GM12873 (cell line): ENCODE results near the gene RAB8B.

ENCODE experiments used
- CTCF ChIP-seq: IDR thresholded peaks from 2 replicates; pipeline ENCODE4 v1.5.1; 2012; ENCODE audit warnings: low read depth, mild to moderate bottlenecking, moderate library complexity, low read length, control low read depth; ENCODE audit not compliant: insufficient read depth; ENCODE audit errors: missing control alignments

Gene RAB8B

DNA sequence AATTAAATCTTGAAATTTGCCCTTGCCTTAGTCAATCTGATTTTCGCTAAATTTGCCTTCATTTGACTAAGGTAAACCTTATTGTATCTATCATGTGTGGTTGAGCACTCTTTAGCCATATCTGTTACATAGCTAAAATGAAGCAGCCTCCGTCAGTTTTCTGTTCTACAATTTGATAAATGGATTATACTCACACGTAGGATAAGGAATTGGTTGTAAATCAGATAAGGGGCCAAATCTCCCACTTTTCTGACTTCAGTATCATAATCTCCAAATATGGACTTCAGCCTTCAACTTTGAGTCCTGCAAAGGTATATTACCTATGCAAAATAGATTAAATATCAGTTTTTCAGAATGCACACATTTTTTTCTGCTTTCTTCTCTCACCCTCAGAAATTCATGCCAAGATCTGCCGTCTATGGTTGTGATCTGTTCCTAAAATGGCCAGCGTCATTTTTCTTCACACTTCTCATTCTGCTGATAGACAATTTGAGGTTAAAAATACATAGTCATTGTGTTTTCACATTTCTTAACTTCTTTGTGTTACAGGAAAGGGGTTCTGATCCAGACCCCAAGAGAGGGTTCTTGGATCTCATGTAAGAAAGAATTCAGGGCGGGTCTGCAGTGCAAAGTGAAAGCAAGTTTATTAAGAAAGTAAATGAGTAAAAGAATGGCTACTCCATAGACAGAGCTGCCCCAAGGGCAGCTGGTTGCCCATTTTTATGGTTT is 36.9 kb downstream of the RAB8B start:
- no peak for TF ChIP-seq CTCF

DNA sequence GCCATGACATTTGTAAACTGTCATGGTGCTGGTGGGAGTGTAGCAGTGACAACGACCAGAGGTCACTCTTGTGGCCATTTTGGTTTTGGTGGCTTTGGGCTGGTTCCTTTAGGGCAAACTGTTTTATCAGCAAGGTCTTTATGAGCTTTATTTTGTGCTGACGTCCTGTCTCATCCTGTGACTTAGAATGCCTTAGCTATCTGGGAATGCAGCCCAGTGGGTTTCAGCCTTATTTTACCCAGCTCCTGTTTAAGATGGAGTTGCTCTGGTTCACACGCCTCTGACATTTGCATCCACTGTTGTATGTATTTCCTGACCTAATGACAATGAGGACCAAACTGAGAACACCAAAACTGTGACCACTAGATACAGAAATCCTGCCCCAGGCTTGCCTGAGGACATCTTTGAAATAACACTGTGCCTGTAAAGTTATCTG is 37.6 kb downstream of the RAB8B start:
- TF ChIP-seq CTCF = no peak

- TF ChIP-seq CTCF = no peak
Measured at GRCh38 chr15:63227689-63228088, 38.3 kb downstream of the RAB8B start.

DNA sequence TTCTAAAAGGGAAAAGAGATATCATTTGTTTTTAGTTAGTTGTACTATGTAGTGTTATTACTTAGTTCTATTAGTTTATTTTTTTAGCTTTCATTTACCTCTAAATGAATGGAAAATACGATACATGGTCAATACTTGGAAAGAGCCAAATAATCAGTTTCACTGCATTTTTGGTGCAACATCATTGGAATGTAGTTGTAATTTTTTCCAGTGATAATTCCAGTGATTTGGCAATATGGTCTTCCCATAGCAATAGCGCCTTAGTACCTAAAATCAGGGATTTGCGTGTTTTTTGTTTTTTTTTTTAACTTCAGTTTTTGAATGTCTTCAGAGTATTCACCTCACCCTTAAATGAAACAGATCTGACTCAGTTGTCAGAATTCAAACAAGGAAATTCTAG is 41.8 kb downstream of the RAB8B start:
- TF ChIP-seq CTCF = no peak

- no peak for TF ChIP-seq CTCF
Measured at GRCh38 chr15:63231706-63232105, 42.3 kb downstream of the RAB8B start.

- TF ChIP-seq CTCF = no peak
Measured at GRCh38 chr15:63232405-63232804, 43.0 kb downstream of the RAB8B start.

DNA sequence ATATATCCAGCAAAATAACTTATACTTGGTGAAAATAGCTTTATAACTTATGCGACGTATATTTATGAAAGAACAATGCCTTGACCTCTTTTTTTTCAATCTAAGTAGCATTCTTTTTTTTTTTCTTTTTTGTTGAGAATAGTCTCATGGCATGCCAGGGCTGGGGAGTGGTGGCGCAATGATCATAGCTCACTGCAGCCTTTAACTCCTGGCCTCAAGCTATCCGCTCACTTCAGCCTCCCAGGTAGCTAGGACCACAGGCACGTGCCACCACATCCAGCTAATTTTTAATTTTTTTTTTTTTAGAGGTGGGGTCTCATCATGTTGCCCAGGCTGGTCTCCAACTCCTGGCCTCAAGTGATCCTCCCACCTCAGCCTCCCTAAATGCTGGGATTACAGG is 43.5 kb downstream of the RAB8B start:
- no peak for TF ChIP-seq CTCF
